Stimulated activated CD8-positive, alpha-beta memory T cell treated with anti-CD3 and anti-CD28 coated beads, Interleukin-7, amount 100 ng/mL, for 48 hours (primary cell): ENCODE data around the gene RTN4R.

ENCODE experiments used
- DNase-seq, 2 donors: peaks; one replicate each; pipeline ENCODE4 v3.0.0-alpha.2; 2020; ENCODE audit warnings: low read depth in 1 of 2; ENCODE audit errors: extremely low read depth in 1 of 2

Gene RTN4R

DNA sequence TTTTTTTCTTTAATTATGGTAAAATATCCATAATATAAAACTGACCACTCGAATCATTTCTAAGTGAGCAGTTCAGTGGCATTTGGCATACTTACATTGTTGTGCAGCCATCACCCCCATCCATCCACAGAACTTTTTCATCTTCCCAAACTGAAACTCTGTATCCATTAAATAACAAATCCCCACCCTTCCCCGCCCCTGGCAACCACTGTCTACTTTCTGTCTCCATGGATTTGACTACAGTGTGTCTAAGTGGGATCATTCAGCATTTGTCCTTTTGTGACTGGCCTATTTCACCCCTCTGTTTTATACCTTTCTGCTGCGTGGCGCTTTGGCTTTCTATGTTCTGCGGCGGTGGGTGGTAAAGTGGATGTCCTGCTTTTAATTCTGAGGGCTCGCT lies 49.1 kb downstream of the RTN4R start:
- no peak for DNase-seq

GRCh38 chr22:20218326-20218872 lies 49.7 kb downstream of the RTN4R start:
- no peak for DNase-seq

- no peak for DNase-seq
Observed at GRCh38 chr22:20217563-20217962, 50.6 kb downstream of the RTN4R start.

DNA sequence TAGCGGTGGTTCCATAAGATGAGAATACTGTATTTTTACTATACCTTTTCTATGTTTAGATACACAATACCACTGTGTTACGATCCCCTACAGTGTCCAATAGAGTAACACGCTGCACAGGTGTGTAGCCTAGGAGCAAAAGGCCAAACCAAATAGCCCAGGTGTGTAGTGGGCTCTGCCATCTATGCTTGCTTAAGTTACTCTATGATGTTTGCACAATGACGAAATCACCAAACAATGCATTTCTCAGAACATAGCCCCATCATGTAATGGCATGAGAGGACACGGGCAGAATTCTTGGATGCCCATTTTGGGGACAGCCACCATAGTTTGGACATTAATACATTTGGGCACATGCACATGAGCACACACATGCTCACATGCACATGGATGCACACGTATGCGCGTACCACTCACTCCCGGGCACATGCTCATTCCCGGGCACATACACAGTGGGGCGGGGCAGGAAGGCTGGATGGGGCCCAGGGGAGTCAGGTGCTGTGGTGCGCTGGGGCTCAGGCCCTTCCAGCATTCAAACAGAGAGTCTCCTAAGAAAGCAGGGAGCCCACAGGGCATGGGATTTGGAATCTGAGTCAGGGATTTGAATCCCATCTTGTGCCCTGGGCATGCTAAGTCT lies 51.1 kb downstream of the RTN4R start:
- DNase-seq = no peak

GRCh38 chr22:20215742-20216141 lies 52.4 kb downstream of the RTN4R start:
- DNase-seq = no peak

DNA sequence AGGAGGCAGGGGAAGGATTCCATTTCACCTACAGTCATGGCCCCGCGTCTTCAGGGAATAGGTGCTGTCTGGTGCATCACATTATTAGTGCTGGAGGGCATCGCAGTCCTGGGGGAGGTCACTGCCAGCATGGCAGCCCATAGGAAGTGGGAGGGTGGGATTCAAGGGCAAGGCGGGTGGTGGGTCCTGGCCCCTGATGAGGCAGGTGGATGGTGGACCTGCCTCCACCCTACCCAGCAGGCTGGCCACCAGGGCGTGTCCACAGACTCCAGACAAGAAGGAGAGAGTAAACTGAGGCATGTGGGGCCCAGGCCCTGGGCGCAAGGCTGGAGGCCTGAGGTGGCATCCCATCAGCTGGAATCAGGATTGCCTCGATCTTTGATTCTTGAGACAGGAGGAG lies 53.3 kb downstream of the RTN4R start:
- DNase-seq = no peak

GRCh38 chr22:20213833-20214708 lies 54.0 kb downstream of the RTN4R start:
- no peak for DNase-seq

- DNase-seq = no peak
Observed at GRCh38 chr22:20212754-20213699, 55.1 kb downstream of the RTN4R start.

DNA sequence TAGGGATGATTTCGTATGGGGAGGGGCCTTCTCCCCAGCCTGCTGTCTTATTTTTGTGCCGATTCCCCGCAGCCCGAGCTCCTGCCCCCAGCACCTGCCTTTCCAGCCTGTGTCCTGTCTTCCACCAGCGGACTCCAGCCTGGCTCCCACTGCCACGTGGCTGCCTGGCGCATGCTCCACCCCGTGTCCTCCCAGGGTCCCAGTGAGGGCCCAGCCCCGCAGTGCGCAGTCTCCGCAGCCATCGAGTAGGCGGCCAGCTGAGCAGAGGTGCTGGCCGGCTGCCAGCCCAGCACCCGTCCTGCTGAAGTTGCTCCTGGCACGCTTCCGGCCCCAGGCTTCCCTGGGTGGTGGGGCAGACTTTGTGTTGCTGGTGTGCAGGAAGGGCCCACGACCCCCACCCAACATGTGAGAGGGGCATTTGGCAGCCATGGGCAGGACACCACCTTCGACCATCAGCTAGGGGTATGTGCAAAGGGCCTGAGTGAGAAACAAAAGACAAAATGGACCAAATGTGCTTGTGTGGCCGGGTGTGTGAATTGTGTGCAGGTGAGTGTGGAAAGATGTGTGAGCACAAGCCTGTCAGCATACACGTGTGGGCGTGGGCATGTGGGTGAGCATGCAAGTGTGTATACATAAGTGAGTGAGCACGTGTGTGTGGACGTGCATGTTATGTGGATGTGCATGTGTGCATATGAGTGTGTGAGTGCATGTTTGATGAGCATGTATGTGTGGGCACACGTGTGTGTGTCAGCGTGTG lies 55.9 kb downstream of the RTN4R start:
- DNase-seq = no peak

- no peak for DNase-seq
Observed at GRCh38 chr22:20211409-20211996, 56.6 kb downstream of the RTN4R start.

- no peak for DNase-seq
Observed at GRCh38 chr22:20210473-20211059, 57.6 kb downstream of the RTN4R start.

- DNase-seq = no peak
Observed at GRCh38 chr22:20209761-20210250, 58.3 kb downstream of the RTN4R start.

DNA sequence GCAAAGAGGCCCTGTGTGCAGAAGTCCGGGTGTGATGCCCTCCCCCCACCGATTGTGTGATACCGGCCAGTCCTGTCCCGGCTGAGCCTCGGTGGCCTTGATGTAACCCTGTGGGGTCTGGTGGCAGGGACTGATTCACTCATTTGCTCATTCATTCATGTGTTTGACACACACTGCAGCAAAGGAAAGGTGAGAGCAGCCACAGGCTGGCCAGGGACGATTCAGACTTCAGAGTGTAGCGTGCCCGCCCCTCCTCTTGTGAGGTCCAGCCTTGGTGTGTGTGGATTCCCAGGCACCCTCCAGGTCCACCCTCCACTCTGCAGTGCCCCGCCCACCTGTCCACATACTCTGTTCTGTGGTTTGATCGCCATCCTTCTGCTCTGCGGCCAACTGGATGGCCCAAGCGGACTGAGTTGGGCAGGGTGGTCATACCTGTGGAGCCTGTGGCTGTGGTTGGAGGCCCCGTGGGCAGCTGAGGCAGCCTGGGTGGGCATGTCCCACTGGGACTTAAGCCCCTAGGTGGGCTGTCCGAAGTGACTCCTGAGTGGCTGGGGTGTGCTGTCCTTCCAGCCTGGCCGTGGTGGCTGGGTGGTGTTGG lies 59.3 kb downstream of the RTN4R start:
- no peak for DNase-seq

GRCh38 chr22:20207277-20208025 lies 60.7 kb downstream of the RTN4R start:
- no peak for DNase-seq

GRCh38 chr22:20206709-20207215 lies 61.4 kb downstream of the RTN4R start:
- DNase-seq = no peak

- DNase-seq = peak; percentile 35 to 53
Observed at GRCh38 chr22:20205964-20206708, 62.0 kb downstream of the RTN4R start.

DNA sequence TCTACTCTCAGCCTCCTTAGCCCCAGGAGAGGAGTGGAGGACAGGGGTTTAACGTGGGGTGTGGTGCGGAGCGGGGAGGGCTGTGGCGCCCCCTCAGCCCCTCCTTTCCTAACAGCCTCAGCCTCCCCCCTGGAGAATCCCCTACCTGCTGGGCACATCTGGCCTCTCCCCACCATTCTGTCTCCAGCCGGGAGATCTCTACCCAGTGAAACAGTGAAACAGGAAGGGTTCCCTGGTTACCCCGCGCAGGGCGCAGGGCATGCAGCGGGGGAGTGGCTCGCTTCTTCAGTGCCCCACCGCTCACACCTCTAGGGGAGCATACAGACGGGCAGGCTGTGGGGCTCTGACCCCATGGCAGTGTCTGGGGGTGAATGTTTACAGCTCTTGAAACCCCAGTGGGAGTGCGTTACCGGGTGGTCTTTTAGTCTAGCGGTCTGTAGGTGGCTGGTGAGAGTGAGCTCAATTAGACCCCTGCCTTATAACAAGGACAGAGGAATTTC lies 62.6 kb downstream of the RTN4R start:
- no peak for DNase-seq
